D721Med (cell line): ENCODE measurements around the gene COL26A1.

ENCODE experiments used
- DNase-seq: peaks from one replicate; pipeline ENCODE4 v3.0.0; 2011; ENCODE audit warnings: low spot score; ENCODE audit not compliant: insufficient read length
- FAIRE-seq: peaks from 2 replicates; lab custom pipeline; 2011; peaks lifted over from hg19 to GRCh38; lab: Jason Lieb, UNC
- CTCF ChIP-seq: IDR thresholded peaks from 2 replicates; pipeline ENCODE4 v1.5.1; 2012; ENCODE audit warnings: mild to moderate bottlenecking, control low read depth; ENCODE audit not compliant: insufficient read depth; ENCODE audit errors: missing control alignments

Gene COL26A1

DNA sequence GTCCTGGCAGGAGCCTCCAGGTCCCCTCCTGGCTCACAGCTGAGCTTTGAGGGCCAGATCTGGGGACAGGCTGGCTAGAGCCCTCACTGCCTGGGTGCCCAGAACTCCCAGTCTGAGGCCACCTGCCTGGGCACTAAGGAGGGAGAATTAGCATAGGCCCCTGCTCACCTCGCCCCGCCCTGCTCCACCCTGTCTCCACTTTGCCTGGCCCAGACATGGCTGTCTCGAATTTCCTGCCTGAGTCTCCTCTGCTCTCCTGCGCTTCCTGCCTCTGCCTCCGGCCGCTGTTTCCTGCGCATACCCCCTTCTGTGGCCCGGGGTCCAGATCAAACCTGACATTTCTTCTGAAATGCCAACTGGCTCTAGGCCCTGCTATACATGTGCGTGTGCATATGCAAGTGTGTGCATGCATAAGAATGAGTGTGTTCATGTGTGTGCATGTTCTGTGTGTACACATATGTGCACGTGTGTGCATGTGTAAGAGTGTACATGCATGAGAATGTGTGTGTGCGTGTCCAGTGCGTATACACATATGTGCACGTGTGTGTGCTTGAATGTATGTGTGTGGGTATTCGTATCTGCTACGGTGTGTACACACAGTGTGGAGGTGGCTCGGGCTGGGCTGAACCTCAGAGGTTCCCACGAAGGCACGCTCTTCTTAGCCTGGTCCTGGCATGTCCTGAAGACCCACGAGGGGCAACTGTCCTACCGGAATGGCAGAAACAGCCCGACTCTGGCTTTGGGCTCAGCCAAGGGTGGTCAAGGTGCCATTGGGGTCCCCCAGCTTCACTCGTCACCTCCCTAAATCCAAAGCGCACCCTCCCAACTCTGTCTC lies 201.5 kb downstream of the COL26A1 start:
- FAIRE-seq (no peak), DNase-seq (no peak)
- TF ChIP-seq CTCF = no peak

- no peak for TF ChIP-seq CTCF
- no peak for FAIRE-seq
- no peak for DNase-seq
These were observed 202.1 kb downstream of the COL26A1 start for GRCh38 chr7:101564778-101565211.

- DNase-seq = no peak
- no peak for TF ChIP-seq CTCF
- FAIRE-seq = no peak
These were observed 203.0 kb downstream of the COL26A1 start for GRCh38 chr7:101565601-101566209.

DNA sequence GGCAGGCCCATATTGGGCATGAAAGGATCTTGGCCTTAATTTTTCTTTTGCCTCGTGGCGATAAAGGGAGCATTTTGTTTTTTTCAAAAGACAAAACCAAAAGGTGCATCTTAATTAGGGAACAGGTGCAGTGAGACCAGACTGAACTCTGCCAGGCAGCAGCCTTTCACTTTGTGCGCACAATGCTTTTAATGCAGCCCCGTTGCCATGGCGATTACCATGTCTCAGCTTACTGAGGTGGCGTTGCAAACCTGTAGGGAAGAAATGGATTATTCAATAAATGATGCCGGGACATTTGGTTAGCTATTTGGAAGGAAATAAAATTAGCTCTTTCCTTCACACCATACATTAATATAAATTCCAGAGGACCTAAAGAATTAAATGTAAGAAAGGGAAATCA lies 204.6 kb downstream of the COL26A1 start:
- DNase-seq (no peak), FAIRE-seq (no peak)
- no peak for TF ChIP-seq CTCF

DNA sequence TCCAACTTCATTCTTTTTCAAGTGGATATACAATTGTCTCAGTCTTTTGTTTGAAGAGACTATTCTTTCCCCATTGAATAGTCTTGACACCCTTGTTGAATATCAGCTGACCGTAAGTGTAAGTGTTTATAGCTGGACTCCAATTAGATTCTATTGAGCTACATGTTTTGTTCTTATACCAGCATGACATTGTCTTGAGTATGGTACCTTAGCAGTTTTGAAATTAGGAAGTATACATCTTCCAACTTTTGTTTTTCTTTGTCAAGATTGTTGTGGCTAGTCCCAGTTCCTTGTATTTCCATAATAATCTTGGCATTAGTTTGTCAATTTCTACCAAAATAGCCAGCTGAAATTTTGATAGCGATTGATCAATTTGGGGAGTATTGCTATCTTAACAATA lies 209.5 kb downstream of the COL26A1 start:
- no peak for FAIRE-seq
- TF ChIP-seq CTCF = no peak
- no peak for DNase-seq

DNA sequence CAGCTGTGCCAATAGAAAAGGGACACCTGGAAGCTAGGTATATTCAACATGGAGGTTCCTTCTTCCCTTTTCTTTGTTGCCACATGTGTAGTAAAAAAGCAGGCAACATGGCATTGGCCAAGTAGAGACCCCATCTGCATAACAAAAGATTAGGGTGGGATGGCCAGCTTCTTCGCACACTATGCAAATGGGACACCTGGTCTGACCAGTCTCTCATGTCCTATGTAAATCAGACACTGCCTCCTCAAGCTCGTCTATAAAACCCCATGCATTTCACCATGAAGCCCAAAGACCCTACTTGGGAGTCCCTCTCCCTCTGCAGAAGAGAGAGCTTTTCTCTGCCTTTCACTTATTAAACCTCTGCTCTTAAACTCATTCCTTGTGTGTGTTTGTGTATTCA lies 212.5 kb downstream of the COL26A1 start:
- no peak for FAIRE-seq
- no peak for DNase-seq
- no peak for TF ChIP-seq CTCF

- no peak for TF ChIP-seq CTCF
- FAIRE-seq = no peak
- DNase-seq = no peak
These were observed 213.0 kb downstream of the COL26A1 start for GRCh38 chr7:101575721-101576120.
